Keratinocyte (primary cell): ENCODE measurements around the gene LRAT. TPM values are rescaled to one million over a fixed set of nuclear protein-coding genes. Genes with fewer than 3 reads are reported as not detected.

Experiments used
- DNase-seq: peaks from one replicate; pipeline ENCODE4 v3.0.0-alpha.2; 2011; ENCODE audit warnings: low read depth, missing footprints, low spot score
- FAIRE-seq: peaks from 2 replicates; lab custom pipeline; 2011; peaks lifted over from hg19 to GRCh38; lab: Jason Lieb, UNC
- H2AFZ ChIP-seq: 2 replicates; pipeline ENCODE4 v1.6.0; 2012; ENCODE audit warnings: low read length, control low read depth, inconsistent platforms; ENCODE audit not compliant: control insufficient read depth
- H3K27ac ChIP-seq: 2 replicates; pipeline ENCODE4 v1.5.1; 2011; ENCODE audit warnings: low read length; ENCODE audit not compliant: control insufficient read depth, insufficient read depth
- H3K27me3 ChIP-seq: 3 replicates; pipeline ENCODE4 v1.6.0; 2011; ENCODE audit warnings: low read length; ENCODE audit not compliant: control insufficient read depth, insufficient read depth; ENCODE audit errors: extremely low read depth
- H3K36me3 ChIP-seq, 2 experiments: 2 replicates in 1 of 2; 3 replicates in 1 of 2; pipeline ENCODE4 v1.5.1; 2011; ENCODE audit warnings: low read length in 2 of 2, mild to moderate bottlenecking in 1 of 2; ENCODE audit not compliant: control insufficient read depth in 2 of 2, insufficient read depth in 2 of 2; ENCODE audit errors: extremely low read depth in 1 of 2
- H3K4me1 ChIP-seq: 3 replicates; pipeline ENCODE4 v1.5.1; 2011; ENCODE audit warnings: low read length; ENCODE audit not compliant: control insufficient read depth, insufficient read depth; ENCODE audit errors: extremely low read depth
- H3K4me2 ChIP-seq: 3 replicates; pipeline ENCODE4 v1.6.0; 2011; ENCODE audit warnings: low read depth, low read length; ENCODE audit not compliant: control insufficient read depth, insufficient read depth; ENCODE audit errors: extremely low read depth
- H3K4me3 ChIP-seq, 3 experiments: fragments of 200-600 bp in 1 of 3; sonication (generic) in 1 of 3; 2 replicates in 2 of 3; 3 replicates in 1 of 3; pipeline ENCODE4 v1.5.1; 2011 to 2016; ENCODE audit warnings: low read length in 3 of 3, mild to moderate bottlenecking in 3 of 3, control low read depth in 2 of 3, inconsistent platforms in 1 of 3, low read depth in 1 of 3, mixed read lengths in 1 of 3, mixed run types in 1 of 3, moderate library complexity in 1 of 3; ENCODE audit not compliant: control insufficient read depth in 2 of 3, insufficient read depth in 2 of 3; ENCODE audit errors: extremely low read depth in 1 of 3
- H3K79me2 ChIP-seq: 2 replicates; pipeline ENCODE4 v1.6.0; 2012; ENCODE audit warnings: low read length; ENCODE audit not compliant: control insufficient read depth, insufficient read depth
- H3K9ac ChIP-seq: 3 replicates; pipeline ENCODE4 v1.6.0; 2011; ENCODE audit warnings: low read length; ENCODE audit not compliant: control insufficient read depth, insufficient read depth; ENCODE audit errors: extremely low read depth
- H3K9me1 ChIP-seq: 3 replicates; pipeline ENCODE4 v1.6.0; 2011; ENCODE audit warnings: low read length; ENCODE audit not compliant: control insufficient read depth, insufficient read depth; ENCODE audit errors: extremely low read depth
- H3K9me3 ChIP-seq: 2 replicates; pipeline ENCODE4 v1.5.1; 2012; ENCODE audit warnings: low read depth, low read length; ENCODE audit not compliant: control insufficient read depth
- H4K20me1 ChIP-seq: 3 replicates; pipeline ENCODE4 v1.6.0; 2011; ENCODE audit warnings: low read length; ENCODE audit not compliant: control insufficient read depth, insufficient read depth; ENCODE audit errors: extremely low read depth
- CTCF ChIP-seq, 3 experiments: IDR thresholded peaks in 1 of 3; conservative IDR thresholded peaks in 1 of 3; optimal IDR thresholded peaks in 1 of 3; 2 replicates in 2 of 3; 3 replicates in 1 of 3; pipeline versions ENCODE3 to v1.5.1; 2011; ENCODE audit warnings: low read length in 3 of 3, mild to moderate bottlenecking in 3 of 3, moderate library complexity in 2 of 3, control low read depth in 1 of 3, inconsistent platforms in 1 of 3; ENCODE audit not compliant: insufficient read depth in 2 of 3; ENCODE audit errors: extremely low read depth in 1 of 3
- EZH2 ChIP-seq: IDR thresholded peaks from one replicate; pipeline ENCODE4 v1.6.1; 2012; ENCODE audit warnings: inconsistent platforms, mild to moderate bottlenecking, low read length, moderate library complexity
- dilution Hi-C: fragments of 300-500 bp; cut with MboI; formaldehyde crosslinking; loops from one replicate; pipeline ENCODE4 v1.7.0; 2020; ENCODE audit warnings: low sequenced_read_pairs; ENCODE audit not compliant: extremely low pct_ligation_motif_present
- polyA plus RNA-seq, 5 experiments: library from polyadenylated mRNA; depleted of rRNA in 3 of 5; stranded (reverse) in 3 of 5; stranded (forward) in 1 of 5; unstranded in 1 of 5; fragments of >200 nt; gene quantifications; 1 replicate in 1 of 5; 2 replicates in 3 of 5; 3 replicates in 1 of 5; pipeline versions ENCODE4 v1.2.1 to v1.2.3, GENCODE V29; 2011 to 2012; ENCODE audit warnings: missing spikeins in 2 of 5, low read depth in 1 of 5, low replicate concordance in 1 of 5
- small RNA-seq, 3 experiments: library from RNA; depleted of rRNA; stranded (forward); fragments of <200 nt; gene quantifications; one replicate each; pipeline ENCODE3, GENCODE V24; 2012; ENCODE audit warnings: low read depth in 3 of 3, low replicate concordance in 1 of 3; ENCODE audit not compliant: insufficient read length in 3 of 3

The LRAT gene
- polyA plus RNA-seq, 1 donor (not counting 4 experiments of a cell fraction or from before 2014, with no cell fraction given), result 2.3 TPM

- Histone ChIP-seq H3K9ac (no peak overlapping the region), H3K27ac (no peak overlapping the region), H3K4me2 (no peak overlapping the region), H3K36me3 (no peaks in the 10 kb centered on the region), H3K79me2 (no peaks in the 10 kb centered on the region), H3K4me1 (no peaks in the 10 kb centered on the region), H4K20me1 (no peaks in the 10 kb centered on the region), H3K9me3 (no peaks in the 10 kb centered on the region), H3K9me1 (no peaks in the 10 kb centered on the region), H3K27me3 (peaks cover 5% of the 10 kb centered on the region), H3K4me3 (no peak overlapping the region), H2AFZ (no peak overlapping the region)
- FAIRE-seq, result no peak
- no peak for DNase-seq
- no peak for TF ChIP-seq CTCF (optimal IDR thresholded peaks at IDR 0.05 in 1 of 3, IDR thresholded peaks at IDR 0.05 in 1 of 3, conservative IDR thresholded peaks at IDR 0.05 in 1 of 3; ENCODE audit: extremely low read depth in 1 of 3, insufficient read depth in 2 of 3, low read length in 3 of 3)
- TF ChIP-seq EZH2, result no peak
- dilution Hi-C loops, result no loop called here
Measured at GRCh38 chr4:154781983-154782293, 38.1 kb downstream of the LRAT start.

Small RNA genes within 50 kb of the gene (small RNA-seq; reads per million reads assigned to genes)
- 0 reads per million in 3 experiments for gene NDUFB2P1
- 0.27 to 6.5 (median 3.3) reads per million in 3 experiments for gene RNU2-44P
- 0 reads per million in 3 experiments for gene RNU2-66P

Other genes starting within 250 kb of the LRAT start
- gene PLRG1, start 193.6 kb upstream of the LRAT start, polyA plus RNA-seq, result 111 to 132 TPM (median 112 TPM) in 3 replicates
- not detected in 3 replicates for gene FGB, start 181.0 kb upstream of the LRAT start, polyA plus RNA-seq
- gene FGA, start 153.3 kb upstream of the LRAT start, polyA plus RNA-seq, result not detected in 3 replicates
- 0.08 to 0.18 TPM (median 0.17 TPM) in 3 replicates for gene FGG, start 131.3 kb upstream of the LRAT start, polyA plus RNA-seq
- 0.02 to 0.04 TPM (median 0.04 TPM) in 3 replicates for gene RBM46, start 37.3 kb downstream of the LRAT start, polyA plus RNA-seq